BLaER1 treated with 17β-estradiol and CSF1 and Interleukin-3, amounts not matched to agents 10 nM and 100 nM (cell line): ENCODE results near the gene ENAH.

Experiments
- H3K27ac ChIP-seq, 11 experiments: shearing (Covaris generic); formaldehyde crosslinking; 2 replicates each; pipeline ENCODE4 v1.8.1; 2022
- H3K27me3 ChIP-seq, 11 experiments: shearing (Covaris generic); formaldehyde crosslinking; 2 replicates each; pipeline ENCODE4 v1.8.1; 2022
- H3K36me3 ChIP-seq, 11 experiments: shearing (Covaris generic); formaldehyde crosslinking; 2 replicates each; pipeline ENCODE4 v1.8.1; 2022
- H3K4me1 ChIP-seq, 10 experiments: shearing (Covaris generic); formaldehyde crosslinking; 2 replicates each; pipeline ENCODE4 v1.8.1; 2022
- H3K4me2 ChIP-seq, 11 experiments: shearing (Covaris generic); formaldehyde crosslinking; 2 replicates each; pipeline ENCODE4 v1.8.1; 2022
- H3K4me3 ChIP-seq, 10 experiments: shearing (Covaris generic); formaldehyde crosslinking; 2 replicates each; pipeline ENCODE4 v1.8.1; 2022
- H3K9ac ChIP-seq, 11 experiments: shearing (Covaris generic); formaldehyde crosslinking; 2 replicates each; pipeline ENCODE4 v1.8.1; 2022
- H3K9me3 ChIP-seq, 11 experiments: shearing (Covaris generic); formaldehyde crosslinking; replicated peaks in 1 of 11; 2 replicates each; pipeline ENCODE4 v1.8.1; 2022
- H4K20me1 ChIP-seq, 11 experiments: shearing (Covaris generic); formaldehyde crosslinking; 2 replicates each; pipeline ENCODE4 v1.8.1; 2022
- Cebpa-rat ChIP-seq, 11 experiments: shearing (Covaris generic); IDR thresholded peaks; 2 replicates each; pipeline ENCODE4 v1.8.1; 2022

ENAH gene

DNA sequence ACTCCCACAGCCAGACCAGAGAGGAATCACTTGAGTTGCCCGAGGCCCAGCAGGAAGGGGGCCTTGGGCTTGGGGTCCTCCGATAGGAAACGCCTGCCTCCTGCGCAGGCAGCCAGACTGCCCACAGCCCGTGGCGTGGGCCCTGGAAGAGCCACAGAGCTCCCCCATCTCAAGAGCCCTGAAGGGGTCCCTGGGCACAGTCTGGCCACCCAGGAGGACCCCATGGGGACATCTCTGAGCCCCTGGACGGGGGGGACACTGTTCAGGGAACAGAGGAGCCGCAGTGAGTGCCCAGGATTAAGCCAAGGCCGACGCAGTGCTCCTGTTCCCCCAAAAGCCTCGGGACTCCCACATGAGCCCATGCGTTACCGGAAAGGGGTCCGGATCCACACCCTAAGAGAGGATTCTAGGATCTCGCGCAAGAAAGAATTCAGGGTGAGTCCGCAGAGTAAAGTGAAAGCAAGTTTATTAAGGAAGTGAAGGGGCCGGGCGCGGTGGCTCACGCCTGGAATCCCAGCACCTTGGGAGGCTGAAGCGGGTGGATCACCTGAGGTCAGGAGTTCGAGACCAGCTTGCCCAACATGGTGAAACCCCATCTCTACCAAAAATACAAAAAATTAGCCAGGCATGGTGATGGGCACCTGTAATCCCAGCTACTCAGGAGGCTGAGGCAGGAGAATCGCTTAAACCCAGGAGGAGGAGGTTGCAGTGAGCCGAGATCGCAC, 187.0 kb downstream of the ENAH start:
- peak overlapping the region; percentile 74 to 99 (median 96) for H3K27ac ChIP-seq
- peak overlapping the region; percentile 31 to 95 (median 89); a peak in 20 of 22 replicates for H3K9ac ChIP-seq
- no peaks in the 10 kb centered on the region for H3K27me3 ChIP-seq
- no peaks in the 10 kb centered on the region for H3K9me3 ChIP-seq
- no peaks in the 10 kb centered on the region for H3K36me3 ChIP-seq
- H3K4me1 ChIP-seq, result peaks cover 74 to 98% (median 92%) of the 10 kb centered on the region in 10 experiments
- no peaks in the 10 kb centered on the region for H4K20me1 ChIP-seq
- peak overlapping the region in 1 of 10 experiments; percentile 34; a peak in 2 of 20 replicates for H3K4me3 ChIP-seq
- H3K4me2 ChIP-seq, result peak overlapping the region; percentile 86 to 100 (median 97)
- TF ChIP-seq Cebpa-rat (IDR thresholded peaks at IDR 0.05), result no peak

- Histone ChIP-seq H3K36me3 (no peaks in the 10 kb centered on the region), H3K9ac (peak overlapping the region; percentile 15 to 95 (median 63); a peak in 20 of 22 replicates), H3K27ac (peak overlapping the region; percentile 74 to 99 (median 96)), H3K4me3 (0 out of 20 replicates have a peak overlapping the region, but pooled peaks of 1 of the 10 experiments have one; percentile 34), H3K27me3 (no peaks in the 10 kb centered on the region), H3K9me3 (no peaks in the 10 kb centered on the region), H4K20me1 (no peaks in the 10 kb centered on the region), H3K4me1 (peaks cover 82 to 98% (median 93%) of the 10 kb centered on the region in 10 experiments), H3K4me2 (peak overlapping the region; percentile 86 to 100 (median 97))
- TF ChIP-seq Cebpa-rat (IDR thresholded peaks at IDR 0.05), result no peak
Observed at GRCh38 chr1:225464851-225465792, 187.8 kb downstream of the ENAH start.

GRCh38 chr1:225462714-225463574, 190.0 kb downstream of the ENAH start:
- H3K4me2 ChIP-seq, result peak overlapping the region; percentile 17 to 96 (median 41); a peak in 20 of 22 replicates
- peak overlapping the region in 5 of 11 experiments; percentile 11 to 76 (median 26); a peak in 5 of 22 replicates for H3K27ac ChIP-seq
- TF ChIP-seq Cebpa-rat (IDR thresholded peaks at IDR 0.05), result no peak

GRCh38 chr1:225462429-225462713, 190.6 kb downstream of the ENAH start:
- H3K4me3 ChIP-seq, result no peak overlapping the region
- peaks cover 67 to 100% (median 90%) of the 10 kb centered on the region in 10 experiments for H3K4me1 ChIP-seq
- H3K9ac ChIP-seq, result no peak overlapping the region
- H4K20me1 ChIP-seq, result no peaks in the 10 kb centered on the region
- H3K27ac ChIP-seq, result peak overlapping the region in 6 of 11 experiments; percentile 9 to 76 (median 45); a peak in 7 of 22 replicates
- H3K27me3 ChIP-seq, result no peaks in the 10 kb centered on the region
- TF ChIP-seq Cebpa-rat (IDR thresholded peaks at IDR 0.05), result no peak
- peaks cover 0 to 3% (median 0%) of the 10 kb centered on the region in 11 experiments; a peak in 2 of 22 replicates for H3K9me3 ChIP-seq
- H3K4me2 ChIP-seq, result peak overlapping the region in 10 of 11 experiments; percentile 17 to 96 (median 60); a peak in 10 of 22 replicates
- no peaks in the 10 kb centered on the region for H3K36me3 ChIP-seq

More at GRCh38 chr1:225462714-225463574, 190.0 kb downstream of the ENAH start:
- peak overlapping the region in 6 of 11 experiments; percentile 9 to 47 (median 25); a peak in 5 of 22 replicates for H3K9ac ChIP-seq
- peaks cover 69 to 97% (median 88%) of the 10 kb centered on the region in 10 experiments for H3K4me1 ChIP-seq
- H3K9me3 ChIP-seq, result no peaks in the 10 kb centered on the region
- H3K36me3 ChIP-seq, result no peaks in the 10 kb centered on the region
- no peaks in the 10 kb centered on the region for H4K20me1 ChIP-seq
- no peaks in the 10 kb centered on the region for H3K27me3 ChIP-seq
- no peak overlapping the region for H3K4me3 ChIP-seq

DNA sequence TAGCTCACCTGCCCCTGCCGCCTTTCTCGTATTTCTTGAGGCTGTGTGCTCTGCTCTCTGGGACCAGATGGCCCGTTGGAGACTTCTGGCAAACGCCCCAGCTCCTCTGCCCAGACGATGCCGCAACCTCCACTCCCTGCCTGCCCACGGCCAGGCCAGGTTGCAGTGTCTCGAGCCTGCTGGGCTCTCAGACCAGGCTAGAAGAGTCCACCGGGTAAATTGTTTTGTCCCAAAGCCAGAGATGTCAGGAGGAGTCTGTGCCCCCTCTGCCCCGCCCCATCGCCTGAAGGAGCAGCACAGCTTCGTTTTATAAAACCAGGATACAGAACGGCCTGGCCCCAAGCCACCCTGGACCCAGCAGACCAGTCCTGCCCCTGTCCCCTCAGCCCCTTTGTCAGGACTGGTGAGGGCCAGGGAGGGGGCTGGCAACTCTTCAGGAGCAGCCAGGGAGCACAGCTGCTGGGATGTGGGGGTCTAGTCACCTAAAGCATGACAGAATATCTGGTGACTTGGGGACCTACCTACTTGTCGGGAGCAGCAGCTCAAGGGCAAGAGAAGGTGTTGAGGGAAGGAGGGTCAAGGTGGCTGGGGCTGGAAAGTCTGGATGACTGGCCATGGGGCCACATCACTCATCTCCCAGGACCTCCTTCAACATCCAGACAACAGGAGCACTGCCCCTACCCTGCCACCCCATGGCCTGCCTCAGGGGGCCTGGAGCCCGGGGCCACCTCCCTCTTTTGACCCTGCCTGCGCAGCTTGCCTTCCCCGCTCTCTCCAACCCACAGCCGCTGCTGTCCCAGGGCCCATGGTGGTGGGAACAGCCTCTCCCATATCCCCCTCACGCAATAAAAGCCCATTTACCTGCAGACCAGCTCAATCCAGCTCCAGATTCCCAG, 191.1 kb downstream of the ENAH start:
- peaks cover 0 to 9% (median 4%) of the 10 kb centered on the region in 11 experiments; a peak in 9 of 22 replicates for H3K9me3 ChIP-seq
- no peak for TF ChIP-seq Cebpa-rat (IDR thresholded peaks at IDR 0.05)
- peak overlapping the region in 6 of 11 experiments; percentile 9 to 76 (median 45); a peak in 9 of 22 replicates for H3K27ac ChIP-seq
- H3K4me1 ChIP-seq, result peaks cover 64 to 100% (median 85%) of the 10 kb centered on the region in 10 experiments
- no peaks in the 10 kb centered on the region for H3K27me3 ChIP-seq
- no peak overlapping the region for H3K4me3 ChIP-seq
- peak overlapping the region in 3 of 11 experiments; percentile 9 to 49 (median 13); a peak in 2 of 22 replicates for H3K9ac ChIP-seq
- H3K36me3 ChIP-seq, result no peaks in the 10 kb centered on the region
- no peaks in the 10 kb centered on the region for H4K20me1 ChIP-seq
- peak overlapping the region; percentile 48 to 96 (median 79) for H3K4me2 ChIP-seq

DNA sequence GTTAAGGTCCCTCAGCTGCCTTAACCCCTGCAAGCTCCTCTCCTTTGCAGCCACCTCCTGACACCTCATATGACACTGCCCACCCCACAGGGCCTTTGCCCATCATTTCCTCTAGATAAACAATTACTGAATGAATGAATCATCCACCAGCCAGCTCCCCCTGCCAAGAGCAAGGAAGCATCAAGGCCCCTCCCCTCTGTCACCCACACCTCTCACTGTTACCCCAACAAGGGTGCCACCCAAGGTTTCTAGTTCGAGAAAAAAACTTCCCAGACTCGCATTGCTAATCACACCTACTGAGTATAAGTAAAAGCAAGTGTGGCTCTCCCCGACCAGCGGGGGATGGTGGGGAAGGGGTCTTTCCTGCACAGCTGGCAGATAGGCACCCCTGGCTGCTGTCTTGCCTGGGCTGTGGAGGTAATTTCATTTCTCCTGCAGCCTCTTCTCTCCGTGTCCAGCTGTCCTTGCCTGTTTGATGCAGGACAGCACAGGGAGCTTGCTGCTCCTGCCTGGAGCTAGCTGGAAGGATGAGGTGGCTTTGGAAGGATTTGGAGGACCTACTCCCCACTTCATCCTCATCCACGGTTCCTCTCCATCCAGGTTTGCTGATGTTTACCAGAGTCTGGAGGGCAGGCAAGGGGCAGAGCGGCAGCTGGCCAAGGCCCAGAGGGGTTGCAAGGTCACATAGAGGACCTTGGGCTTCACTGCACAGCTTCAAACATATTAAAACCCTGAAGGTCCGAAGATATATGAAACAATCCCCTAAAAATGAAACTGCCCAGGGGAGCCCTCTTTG, 192.0 kb downstream of the ENAH start:
- H3K9ac ChIP-seq, result peak overlapping the region in 9 of 11 experiments; percentile 2 to 52 (median 27); a peak in 9 of 22 replicates
- H3K27ac ChIP-seq, result peak overlapping the region in 9 of 11 experiments; percentile 12 to 76 (median 41); a peak in 11 of 22 replicates
- no peaks in the 10 kb centered on the region for H3K27me3 ChIP-seq
- H4K20me1 ChIP-seq, result no peaks in the 10 kb centered on the region
- peak overlapping the region; percentile 48 to 96 (median 79) for H3K4me2 ChIP-seq
- H3K4me1 ChIP-seq, result peaks cover 56 to 92% (median 77%) of the 10 kb centered on the region in 10 experiments
- no peaks in the 10 kb centered on the region for H3K36me3 ChIP-seq
- 0 out of 20 replicates have a peak overlapping the region, but pooled peaks of 1 of the 10 experiments have one; percentile 1 for H3K4me3 ChIP-seq
- H3K9me3 ChIP-seq, result peaks cover 0 to 18% (median 12%) of the 10 kb centered on the region in 11 experiments; a peak in 16 of 22 replicates
- TF ChIP-seq Cebpa-rat (IDR thresholded peaks at IDR 0.05), result no peak
